WTC11 (cell line): ENCODE measurements around the gene RNF11. TPM values are rescaled to one million over a fixed set of nuclear protein-coding genes. Genes with fewer than 3 reads are reported as not detected.

Experiments used
- ATAC-seq: fragments of 200-7000 bp; cut with Tn5 transposase; 2 replicates; pipeline ENCODE4 v1.10.0; 2021; ENCODE audit warnings: mild to moderate bottlenecking, moderate library complexity
- CTCF ChIA-PET: fragments of 300-600 bp; sonication (Branson Sonifier 250); formaldehyde crosslinking; loops from one replicate; lab custom pipeline; 2021; ENCODE audit warnings: antibody characterized with exemption; lab: Charles Lee
- POLR2A ChIA-PET: fragments of 350-600 bp; sonication (Branson Sonifier 250); formaldehyde crosslinking; loops from one replicate; lab custom pipeline; 2021; ENCODE audit warnings: antibody characterized with exemption; lab: Charles Lee
- DNase-seq: peaks from one replicate; pipeline ENCODE4 v3.0.0; 2021; ENCODE audit warnings: low spot score
- H3K27ac Mint-ChIP-seq: 2 replicates; pipeline ENCODE4 v1.8.0; 2021; ENCODE audit warnings: mixed read lengths
- H3K27me3 Mint-ChIP-seq: 2 replicates; pipeline ENCODE4 v1.8.0; 2021; ENCODE audit warnings: low read depth, mild to moderate bottlenecking, moderate library complexity, mixed read lengths
- H3K36me3 Mint-ChIP-seq: 2 replicates; pipeline ENCODE4 v1.8.0; 2021; ENCODE audit warnings: mixed read lengths
- H3K4me1 Mint-ChIP-seq: 2 replicates; pipeline ENCODE4 v1.8.0; 2022; ENCODE audit warnings: mixed read lengths
- H3K4me3 Mint-ChIP-seq: 2 replicates; pipeline ENCODE4 v1.8.0; 2021; ENCODE audit warnings: mild to moderate bottlenecking, moderate library complexity, mixed read lengths
- H3K9me3 Mint-ChIP-seq: 2 replicates; pipeline ENCODE4 v1.8.0; 2021; ENCODE audit warnings: mixed read lengths
- AFF4 ChIP-seq: sonication (generic); formaldehyde crosslinking; IDR thresholded peaks from 2 replicates; pipeline ENCODE4 v1.8.1; 2023; ENCODE audit warnings: mild to moderate bottlenecking, missing genetic modification reagents, borderline replicate concordance
- ELF4 ChIP-seq: sonication (generic); formaldehyde crosslinking; IDR thresholded peaks from 2 replicates; pipeline ENCODE4 v1.8.1; 2022; ENCODE audit warnings: low read depth, mild to moderate bottlenecking, moderate library complexity, missing genetic modification reagents
- FOXJ3 ChIP-seq: sonication (generic); formaldehyde crosslinking; IDR thresholded peaks from 2 replicates; pipeline ENCODE4 v1.9.0; 2021; ENCODE audit warnings: missing genetic modification reagents, mild to moderate bottlenecking, borderline replicate concordance
- GRHL2 ChIP-seq: fragments of 250-450 bp; sonication (Bioruptor Pico); IDR thresholded peaks from 2 replicates; pipeline ENCODE4 v1.8.0; 2022; ENCODE audit warnings: mild to moderate bottlenecking, moderate library complexity; ENCODE audit not compliant: insufficient replicate concordance, severe bottlenecking
- IRF1 ChIP-seq: sonication (generic); formaldehyde crosslinking; IDR thresholded peaks from 2 replicates; pipeline ENCODE4 v1.8.0; 2023; ENCODE audit warnings: missing genetic modification reagents
- IRF2 ChIP-seq: sonication (generic); formaldehyde crosslinking; IDR thresholded peaks from 2 replicates; pipeline ENCODE4 v1.8.0; 2022; ENCODE audit warnings: low read depth, missing genetic modification reagents, borderline replicate concordance
- MXD4 ChIP-seq: fragments of 250-450 bp; sonication (Bioruptor Pico); IDR thresholded peaks from 2 replicates; pipeline ENCODE4 v1.8.0; 2021; ENCODE audit warnings: mild to moderate bottlenecking, moderate library complexity, borderline replicate concordance
- NR1H2 ChIP-seq: sonication (generic); formaldehyde crosslinking; IDR thresholded peaks from 2 replicates; pipeline ENCODE4 v1.9.0; 2021; ENCODE audit warnings: mild to moderate bottlenecking, moderate library complexity, missing genetic modification reagents
- PRRX2 ChIP-seq: fragments of 250-450 bp; sonication (Bioruptor Pico); IDR thresholded peaks from 2 replicates; pipeline ENCODE4 v1.8.0; 2021; ENCODE audit warnings: mild to moderate bottlenecking
- RELA ChIP-seq: sonication (generic); formaldehyde crosslinking; IDR thresholded peaks from 2 replicates; pipeline ENCODE4 v1.8.1; 2022; ENCODE audit warnings: missing genetic modification reagents, mild to moderate bottlenecking, borderline replicate concordance
- USF1 ChIP-seq: sonication (generic); formaldehyde crosslinking; IDR thresholded peaks from 2 replicates; pipeline ENCODE4 v1.8.0; 2022; ENCODE audit warnings: mild to moderate bottlenecking, missing genetic modification reagents
- ZNF121 ChIP-seq: sonication (generic); formaldehyde crosslinking; IDR thresholded peaks from 2 replicates; pipeline ENCODE4 v1.8.0; 2023; ENCODE audit warnings: missing genetic modification reagents
- ZNF416 ChIP-seq: fragments of 250-450 bp; sonication (Bioruptor Pico); IDR thresholded peaks from 2 replicates; pipeline ENCODE4 v1.9.0; 2021; ENCODE audit warnings: mild to moderate bottlenecking, inconsistent platforms
- total RNA-seq: library from RNA; stranded (reverse); gene quantifications from 3 replicates; pipeline ENCODE4 v1.2.3, GENCODE V29; 2021
- TF ChIP-seq, protein P1 (sequence below): sonication (generic); formaldehyde crosslinking; IDR thresholded peaks from 2 replicates; pipeline ENCODE4 v1.8.0; 2023; ENCODE audit warnings: mild to moderate bottlenecking, missing genetic modification reagents
- TF ChIP-seq, protein P2 (sequence below): sonication (generic); formaldehyde crosslinking; IDR thresholded peaks from 2 replicates; pipeline ENCODE4 v1.8.0; 2022; ENCODE audit warnings: missing genetic modification reagents
- TF ChIP-seq, protein P3 (sequence below): sonication (generic); formaldehyde crosslinking; IDR thresholded peaks from 2 replicates; pipeline ENCODE4 v1.8.1; 2023; ENCODE audit warnings: mild to moderate bottlenecking, moderate library complexity, missing genetic modification reagents
- TF ChIP-seq, protein P4 (sequence below): sonication (generic); formaldehyde crosslinking; IDR thresholded peaks from 2 replicates; pipeline ENCODE4 v1.8.0; 2022; ENCODE audit warnings: mild to moderate bottlenecking, missing genetic modification reagents
- TF ChIP-seq, protein P5 (sequence below): fragments of 250-450 bp; sonication (Bioruptor Pico); IDR thresholded peaks from 2 replicates; pipeline ENCODE4 v1.9.0; 2021; ENCODE audit warnings: mild to moderate bottlenecking

RNF11 gene
- total RNA-seq, 1 experiment from 2014 or later, result 46.1 TPM

DNA sequence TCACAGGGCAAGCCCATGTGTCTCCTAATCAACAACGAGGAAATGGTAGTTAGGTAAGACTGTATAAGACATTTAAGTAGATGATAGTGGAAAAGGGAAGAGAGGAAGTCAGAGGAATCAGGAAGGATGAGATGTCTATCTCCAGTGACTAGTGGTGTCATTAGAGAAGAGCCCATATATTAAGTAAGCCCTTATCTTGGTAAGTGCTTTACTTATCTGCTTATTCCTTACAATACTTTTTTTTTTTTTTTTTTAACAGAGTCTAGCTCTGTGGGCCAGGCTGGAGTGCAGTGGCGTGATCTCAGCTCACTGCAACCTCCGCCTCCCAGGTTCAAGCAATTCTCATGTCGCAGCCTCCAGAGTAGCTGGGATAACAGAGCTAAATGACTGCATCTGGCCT lies 29.5 kb downstream of the RNF11 start (continued):
- TF ChIP-seq USF1 (CRISPR knock-in tag) (no peak), RELA (CRISPR knock-in tag) (no peak), PRRX2 (CRISPR knock-in tag) (no peak)
- TF ChIP-seq, protein P1, sequence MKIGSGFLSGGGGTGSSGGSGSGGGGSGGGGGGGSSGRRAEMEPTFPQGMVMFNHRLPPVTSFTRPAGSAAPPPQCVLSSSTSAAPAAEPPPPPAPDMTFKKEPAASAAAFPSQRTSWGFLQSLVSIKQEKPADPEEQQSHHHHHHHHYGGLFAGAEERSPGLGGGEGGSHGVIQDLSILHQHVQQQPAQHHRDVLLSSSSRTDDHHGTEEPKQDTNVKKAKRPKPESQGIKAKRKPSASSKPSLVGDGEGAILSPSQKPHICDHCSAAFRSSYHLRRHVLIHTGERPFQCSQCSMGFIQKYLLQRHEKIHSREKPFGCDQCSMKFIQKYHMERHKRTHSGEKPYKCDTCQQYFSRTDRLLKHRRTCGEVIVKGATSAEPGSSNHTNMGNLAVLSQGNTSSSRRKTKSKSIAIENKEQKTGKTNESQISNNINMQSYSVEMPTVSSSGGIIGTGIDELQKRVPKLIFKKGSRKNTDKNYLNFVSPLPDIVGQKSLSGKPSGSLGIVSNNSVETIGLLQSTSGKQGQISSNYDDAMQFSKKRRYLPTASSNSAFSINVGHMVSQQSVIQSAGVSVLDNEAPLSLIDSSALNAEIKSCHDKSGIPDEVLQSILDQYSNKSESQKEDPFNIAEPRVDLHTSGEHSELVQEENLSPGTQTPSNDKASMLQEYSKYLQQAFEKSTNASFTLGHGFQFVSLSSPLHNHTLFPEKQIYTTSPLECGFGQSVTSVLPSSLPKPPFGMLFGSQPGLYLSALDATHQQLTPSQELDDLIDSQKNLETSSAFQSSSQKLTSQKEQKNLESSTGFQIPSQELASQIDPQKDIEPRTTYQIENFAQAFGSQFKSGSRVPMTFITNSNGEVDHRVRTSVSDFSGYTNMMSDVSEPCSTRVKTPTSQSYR (CRISPR knock-in tag), result no peak
- TF ChIP-seq, protein P2, sequence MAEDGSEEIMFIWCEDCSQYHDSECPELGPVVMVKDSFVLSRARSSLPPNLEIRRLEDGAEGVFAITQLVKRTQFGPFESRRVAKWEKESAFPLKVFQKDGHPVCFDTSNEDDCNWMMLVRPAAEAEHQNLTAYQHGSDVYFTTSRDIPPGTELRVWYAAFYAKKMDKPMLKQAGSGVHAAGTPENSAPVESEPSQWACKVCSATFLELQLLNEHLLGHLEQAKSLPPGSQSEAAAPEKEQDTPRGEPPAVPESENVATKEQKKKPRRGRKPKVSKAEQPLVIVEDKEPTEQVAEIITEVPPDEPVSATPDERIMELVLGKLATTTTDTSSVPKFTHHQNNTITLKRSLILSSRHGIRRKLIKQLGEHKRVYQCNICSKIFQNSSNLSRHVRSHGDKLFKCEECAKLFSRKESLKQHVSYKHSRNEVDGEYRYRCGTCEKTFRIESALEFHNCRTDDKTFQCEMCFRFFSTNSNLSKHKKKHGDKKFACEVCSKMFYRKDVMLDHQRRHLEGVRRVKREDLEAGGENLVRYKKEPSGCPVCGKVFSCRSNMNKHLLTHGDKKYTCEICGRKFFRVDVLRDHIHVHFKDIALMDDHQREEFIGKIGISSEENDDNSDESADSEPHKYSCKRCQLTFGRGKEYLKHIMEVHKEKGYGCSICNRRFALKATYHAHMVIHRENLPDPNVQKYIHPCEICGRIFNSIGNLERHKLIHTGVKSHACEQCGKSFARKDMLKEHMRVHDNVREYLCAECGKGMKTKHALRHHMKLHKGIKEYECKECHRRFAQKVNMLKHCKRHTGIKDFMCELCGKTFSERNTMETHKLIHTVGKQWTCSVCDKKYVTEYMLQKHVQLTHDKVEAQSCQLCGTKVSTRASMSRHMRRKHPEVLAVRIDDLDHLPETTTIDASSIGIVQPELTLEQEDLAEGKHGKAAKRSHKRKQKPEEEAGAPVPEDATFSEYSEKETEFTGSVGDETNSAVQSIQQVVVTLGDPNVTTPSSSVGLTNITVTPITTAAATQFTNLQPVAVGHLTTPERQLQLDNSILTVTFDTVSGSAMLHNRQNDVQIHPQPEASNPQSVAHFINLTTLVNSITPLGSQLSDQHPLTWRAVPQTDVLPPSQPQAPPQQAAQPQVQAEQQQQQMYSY (CRISPR knock-in tag), result no peak

- ChIA-PET POLR2A (no interaction called here), CTCF (interaction anchor here (1.5 kb wide), 1 partner anchor 30 kb away, joined by 4 read pairs; no protein-coding TSS in a partner anchor)
- peaks cover 22% of the 10 kb centered on the region for H3K4me1 Mint-ChIP-seq
Measured at GRCh38 chr1:51266181-51266580, 30.1 kb downstream of the RNF11 start.

More at GRCh38 chr1:51266181-51266580, 30.1 kb downstream of the RNF11 start:
- H3K27me3 Mint-ChIP-seq, result no peaks in the 10 kb centered on the region
- no peak overlapping the region for H3K4me3 Mint-ChIP-seq
- peaks cover 12% of the 10 kb centered on the region for H3K36me3 Mint-ChIP-seq
- TF ChIP-seq, protein P3, sequence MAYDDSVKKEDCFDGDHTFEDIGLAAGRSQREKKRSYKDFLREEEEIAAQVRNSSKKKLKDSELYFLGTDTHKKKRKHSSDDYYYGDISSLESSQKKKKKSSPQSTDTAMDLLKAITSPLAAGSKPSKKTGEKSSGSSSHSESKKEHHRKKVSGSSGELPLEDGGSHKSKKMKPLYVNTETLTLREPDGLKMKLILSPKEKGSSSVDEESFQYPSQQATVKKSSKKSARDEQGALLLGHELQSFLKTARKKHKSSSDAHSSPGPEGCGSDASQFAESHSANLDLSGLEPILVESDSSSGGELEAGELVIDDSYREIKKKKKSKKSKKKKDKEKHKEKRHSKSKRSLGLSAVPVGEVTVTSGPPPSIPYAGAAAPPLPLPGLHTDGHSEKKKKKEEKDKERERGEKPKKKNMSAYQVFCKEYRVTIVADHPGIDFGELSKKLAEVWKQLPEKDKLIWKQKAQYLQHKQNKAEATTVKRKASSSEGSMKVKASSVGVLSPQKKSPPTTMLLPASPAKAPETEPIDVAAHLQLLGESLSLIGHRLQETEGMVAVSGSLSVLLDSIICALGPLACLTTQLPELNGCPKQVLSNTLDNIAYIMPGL, result no peak
- TF ChIP-seq, protein P4, sequence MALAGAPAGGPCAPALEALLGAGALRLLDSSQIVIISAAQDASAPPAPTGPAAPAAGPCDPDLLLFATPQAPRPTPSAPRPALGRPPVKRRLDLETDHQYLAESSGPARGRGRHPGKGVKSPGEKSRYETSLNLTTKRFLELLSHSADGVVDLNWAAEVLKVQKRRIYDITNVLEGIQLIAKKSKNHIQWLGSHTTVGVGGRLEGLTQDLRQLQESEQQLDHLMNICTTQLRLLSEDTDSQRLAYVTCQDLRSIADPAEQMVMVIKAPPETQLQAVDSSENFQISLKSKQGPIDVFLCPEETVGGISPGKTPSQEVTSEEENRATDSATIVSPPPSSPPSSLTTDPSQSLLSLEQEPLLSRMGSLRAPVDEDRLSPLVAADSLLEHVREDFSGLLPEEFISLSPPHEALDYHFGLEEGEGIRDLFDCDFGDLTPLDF (CRISPR knock-in tag), result no peak
- TF ChIP-seq GRHL2 (CRISPR knock-in tag) (no peak), IRF2 (CRISPR knock-in tag) (no peak), AFF4 (CRISPR knock-in tag) (no peak), MXD4 (CRISPR knock-in tag) (no peak), NR1H2 (no peak), FOXJ3 (no peak), IRF1 (no peak), ZNF121 (no peak), ZNF416 (CRISPR knock-in tag) (no peak), ELF4 (CRISPR knock-in tag) (no peak)
- TF ChIP-seq, protein P5, sequence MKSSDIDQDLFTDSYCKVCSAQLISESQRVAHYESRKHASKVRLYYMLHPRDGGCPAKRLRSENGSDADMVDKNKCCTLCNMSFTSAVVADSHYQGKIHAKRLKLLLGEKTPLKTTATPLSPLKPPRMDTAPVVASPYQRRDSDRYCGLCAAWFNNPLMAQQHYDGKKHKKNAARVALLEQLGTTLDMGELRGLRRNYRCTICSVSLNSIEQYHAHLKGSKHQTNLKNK, result no peak
- H3K9me3 Mint-ChIP-seq, result no peaks in the 10 kb centered on the region
- ATAC-seq (no peak), DNase-seq (no peak)
- H3K27ac Mint-ChIP-seq, result no peak overlapping the region
